Ascending aorta (tissue), 2 donors: Measurements from ENCODE around the gene ANXA11. TPM values are rescaled to one million over a fixed set of nuclear protein-coding genes. Genes with fewer than 3 reads are reported as not detected.

Experiments used
- DNase-seq, 2 donors: peaks; one replicate each; pipeline ENCODE4 v3.0.0-alpha.2; 2019; ENCODE audit warnings: low spot score in 2 of 2
- H3K27ac ChIP-seq, 2 donors: fragments of 200-600 bp; sonication (generic); one replicate each; pipeline ENCODE4 v1.5.1; 2016 to 2017; ENCODE audit warnings: mild to moderate bottlenecking in 1 of 2
- H3K27me3 ChIP-seq: fragments of 200-600 bp; sonication (generic); one replicate; pipeline ENCODE4 v1.5.1; 2017
- H3K36me3 ChIP-seq, 2 donors: fragments of 200-600 bp; sonication (generic); one replicate each; pipeline ENCODE4 v1.5.1; 2016
- H3K4me1 ChIP-seq, 2 donors: fragments of 200-600 bp; sonication (generic); one replicate each; pipeline ENCODE4 v1.5.1; 2016 to 2017; ENCODE audit warnings: mild to moderate bottlenecking in 1 of 2
- H3K4me3 ChIP-seq, 2 donors: fragments of 200-600 bp; sonication (generic); one replicate each; pipeline ENCODE4 v1.5.1; 2016 to 2017; ENCODE audit warnings: mild to moderate bottlenecking in 1 of 2
- H3K9me3 ChIP-seq, 2 donors: fragments of 200-600 bp; sonication (generic); one replicate each; pipeline ENCODE4 v1.5.1; 2016
- CTCF ChIP-seq, 3 experiments: fragments of 200-600 bp in 2 of 3; fragments of 450-650 bp in 1 of 3; sonication (generic) in 2 of 3; IDR thresholded peaks; one replicate each; pipeline ENCODE4 v1.5.1; 2016 to 2019; ENCODE audit warnings: antibody characterized with exemption in 3 of 3, mild to moderate bottlenecking in 1 of 3, moderate library complexity in 1 of 3
- intact Hi-C: fragments of 100-400 bp; cut with DNase I; formaldehyde crosslinking; loops from one replicate; pipeline ENCODE4 v1.15.1; 2023
- total RNA-seq: library from RNA; depleted of rRNA; stranded (reverse); fragments of >200 nt; gene quantifications from one replicate; pipeline ENCODE4 v1.1.0, GENCODE V29; 2016

The ANXA11 gene
- total RNA-seq, 1 donor from 2014 or later = 237 TPM

DNA sequence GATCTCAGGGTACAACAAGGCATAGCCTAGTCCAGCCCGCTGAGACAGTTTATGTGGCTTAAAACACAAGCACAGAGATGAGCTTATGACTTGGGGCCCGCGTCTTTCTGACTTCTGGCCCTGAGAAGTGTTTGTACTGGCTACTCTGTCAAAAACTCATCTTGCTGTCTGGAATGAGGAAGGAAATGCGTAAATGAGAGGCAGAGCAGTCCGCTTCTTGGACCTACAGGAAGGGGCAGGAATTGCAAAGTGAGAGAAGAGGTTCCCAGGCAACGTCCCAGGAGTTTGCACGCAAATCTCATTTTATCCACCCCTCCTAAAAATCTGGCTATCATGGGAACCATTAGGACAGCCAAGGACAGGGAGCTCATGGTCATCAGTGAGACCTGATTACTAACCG is 5.5 kb downstream of the ANXA11 start:
- intact Hi-C loops = loop anchor here (2.0 to 10.0 kb wide), 2 partner anchors 31 to 1045 kb away; no protein-coding TSS in a partner anchor
- Histone ChIP-seq H3K27ac (peak overlapping the region; percentile 96 to 97), H3K4me1 (peaks cover 6 to 82% of the 10 kb centered on the region in 2 donors), H3K27me3 (no peaks in the 10 kb centered on the region), H3K4me3 (peak overlapping the region; percentile 32 to 43), H3K9me3 (no peaks in the 10 kb centered on the region), H3K36me3 (peaks cover 0 to 6% of the 10 kb centered on the region in 2 donors)
- peak in 1 of 2 donors; percentile 84 for DNase-seq
- TF ChIP-seq CTCF (IDR thresholded peaks at IDR 0.05) = peak; percentile 16 to 39 (median 32)

GRCh38 chr10:80197972-80198916 is 7.1 kb downstream of the ANXA11 start:
- no peak overlapping the region for H3K4me3 ChIP-seq
- DNase-seq = no peak
- no peaks in the 10 kb centered on the region for H3K27me3 ChIP-seq
- H3K9me3 ChIP-seq = no peaks in the 10 kb centered on the region
- TF ChIP-seq CTCF (IDR thresholded peaks at IDR 0.05) = no peak
- intact Hi-C loops = loop anchor here (2.0 kb wide), 1 partner anchor 29 kb away; no protein-coding TSS in a partner anchor
- peaks cover 5 to 87% of the 10 kb centered on the region in 2 donors for H3K4me1 ChIP-seq
- peaks cover 0 to 8% of the 10 kb centered on the region in 2 donors for H3K36me3 ChIP-seq
- H3K27ac ChIP-seq = peak overlapping the region; percentile 96 to 97

- Histone ChIP-seq H3K27ac (peak overlapping the region; percentile 96 to 97), H3K4me1 (peaks cover 0 to 76% of the 10 kb centered on the region in 2 donors), H3K27me3 (no peaks in the 10 kb centered on the region), H3K4me3 (no peak overlapping the region), H3K9me3 (no peaks in the 10 kb centered on the region), H3K36me3 (peaks cover 0 to 8% of the 10 kb centered on the region in 2 donors)
- DNase-seq = no peak
- intact Hi-C loops = no loop called here
- no peak for TF ChIP-seq CTCF (IDR thresholded peaks at IDR 0.05)
Measured at GRCh38 chr10:80196950-80197315, 8.4 kb downstream of the ANXA11 start.

GRCh38 chr10:80196270-80196949 is 8.9 kb downstream of the ANXA11 start:
- no peaks in the 10 kb centered on the region for H3K9me3 ChIP-seq
- TF ChIP-seq CTCF (IDR thresholded peaks at IDR 0.05) = no peak
- intact Hi-C loops = no loop called here
- no peak overlapping the region for H3K4me3 ChIP-seq
- H3K36me3 ChIP-seq = peaks cover 0 to 8% of the 10 kb centered on the region in 2 donors
- peaks cover 0 to 73% of the 10 kb centered on the region in 2 donors for H3K4me1 ChIP-seq
- H3K27me3 ChIP-seq = no peaks in the 10 kb centered on the region
- DNase-seq = peak; percentile 72 to 90
- H3K27ac ChIP-seq = peak overlapping the region; percentile 96 to 97

- H3K27ac ChIP-seq = peak overlapping the region; percentile 48 to 96
- H3K4me3 ChIP-seq = no peak overlapping the region
- H3K9me3 ChIP-seq = no peaks in the 10 kb centered on the region
- intact Hi-C loops = no loop called here
- H3K4me1 ChIP-seq = peaks cover 0 to 66% of the 10 kb centered on the region in 2 donors
- DNase-seq = no peak
- H3K27me3 ChIP-seq = no peaks in the 10 kb centered on the region
- H3K36me3 ChIP-seq = peaks cover 0 to 8% of the 10 kb centered on the region in 2 donors
- no peak for TF ChIP-seq CTCF (IDR thresholded peaks at IDR 0.05)
Measured at GRCh38 chr10:80195046-80195574, 10.2 kb downstream of the ANXA11 start.
